BJ (cell line): Measurements from ENCODE around the gene ENG. TPM values are rescaled to one million over a fixed set of nuclear protein-coding genes. Genes with fewer than 3 reads are reported as not detected.

Experiments used
- CTCF ChIA-PET: fragments of 350-600 bp; formaldehyde crosslinking; extraction: SDS; loops from one replicate; lab custom pipeline; 2021; ENCODE audit warnings: antibody characterized with exemption, inconsistent platforms; lab: Yijun Ruan, JAX
- POLR2A ChIA-PET: fragments of 300-600 bp; sonication (Branson Sonifier 250); formaldehyde crosslinking; extraction: SDS; loops from one replicate; lab custom pipeline; 2021; ENCODE audit warnings: antibody characterized with exemption; lab: Charles Lee
- DNase-seq: peaks from one replicate; pipeline ENCODE4 v3.0.0-alpha.2; 2011; ENCODE audit warnings: low read depth
- H3K27me3 ChIP-seq: 2 replicates; pipeline ENCODE4 v1.6.0; 2011; ENCODE audit warnings: low read length; ENCODE audit not compliant: control insufficient read depth, insufficient read depth
- H3K36me3 ChIP-seq: 2 replicates; pipeline ENCODE4 v1.5.1; 2011; ENCODE audit warnings: low read length; ENCODE audit not compliant: control insufficient read depth, insufficient read depth
- H3K4me3 ChIP-seq: 2 replicates; pipeline ENCODE4 v1.5.1; 2011; ENCODE audit warnings: low read depth, mild to moderate bottlenecking, control low read depth, low read length
- polyA plus RNA-seq: library from polyadenylated mRNA; depleted of rRNA; stranded (reverse); fragments of >200 nt; gene quantifications from 2 replicates; pipeline ENCODE4 v1.2.3, GENCODE V29; 2011
- TF ChIP-seq, protein P1 (sequence below): IDR thresholded peaks from 2 replicates; pipeline ENCODE4 v1.5.1; 2011; ENCODE audit warnings: low read depth, mild to moderate bottlenecking, control low read depth, inconsistent platforms, low read length, moderate library complexity; ENCODE audit not compliant: insufficient read depth

Gene ENG
- polyA plus RNA-seq, 1 experiment: 44.6 TPM

DNA sequence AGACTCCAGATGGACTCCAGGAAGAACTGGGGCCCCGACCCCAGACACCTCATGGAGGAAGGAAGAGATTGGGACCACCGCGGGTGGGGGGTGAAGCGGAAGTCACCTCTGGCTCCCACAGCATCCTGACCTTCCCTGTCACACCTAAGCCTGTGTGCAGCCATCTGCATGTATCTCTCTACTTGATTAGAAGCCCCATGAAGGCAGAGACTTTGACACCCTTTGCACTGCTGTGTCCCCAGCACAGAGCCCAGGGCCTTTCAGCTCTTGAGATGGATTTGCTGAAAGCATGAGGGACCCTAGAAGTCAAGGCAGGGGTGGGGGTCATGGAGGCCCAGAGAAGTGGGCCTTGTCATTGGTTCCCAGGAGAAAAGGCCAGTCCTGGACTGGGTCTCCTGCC is 2.8 kb upstream of the ENG start:
- DNase-seq: no peak
- H3K36me3 ChIP-seq: no peaks in the 10 kb centered on the region
- POLR2A ChIA-PET: no interaction called here
- TF ChIP-seq, protein P1, sequence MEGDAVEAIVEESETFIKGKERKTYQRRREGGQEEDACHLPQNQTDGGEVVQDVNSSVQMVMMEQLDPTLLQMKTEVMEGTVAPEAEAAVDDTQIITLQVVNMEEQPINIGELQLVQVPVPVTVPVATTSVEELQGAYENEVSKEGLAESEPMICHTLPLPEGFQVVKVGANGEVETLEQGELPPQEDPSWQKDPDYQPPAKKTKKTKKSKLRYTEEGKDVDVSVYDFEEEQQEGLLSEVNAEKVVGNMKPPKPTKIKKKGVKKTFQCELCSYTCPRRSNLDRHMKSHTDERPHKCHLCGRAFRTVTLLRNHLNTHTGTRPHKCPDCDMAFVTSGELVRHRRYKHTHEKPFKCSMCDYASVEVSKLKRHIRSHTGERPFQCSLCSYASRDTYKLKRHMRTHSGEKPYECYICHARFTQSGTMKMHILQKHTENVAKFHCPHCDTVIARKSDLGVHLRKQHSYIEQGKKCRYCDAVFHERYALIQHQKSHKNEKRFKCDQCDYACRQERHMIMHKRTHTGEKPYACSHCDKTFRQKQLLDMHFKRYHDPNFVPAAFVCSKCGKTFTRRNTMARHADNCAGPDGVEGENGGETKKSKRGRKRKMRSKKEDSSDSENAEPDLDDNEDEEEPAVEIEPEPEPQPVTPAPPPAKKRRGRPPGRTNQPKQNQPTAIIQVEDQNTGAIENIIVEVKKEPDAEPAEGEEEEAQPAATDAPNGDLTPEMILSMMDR: no peak
- H3K4me3 ChIP-seq: no peak overlapping the region
- CTCF ChIA-PET: no interaction called here
- no peaks in the 10 kb centered on the region for H3K27me3 ChIP-seq

DNA sequence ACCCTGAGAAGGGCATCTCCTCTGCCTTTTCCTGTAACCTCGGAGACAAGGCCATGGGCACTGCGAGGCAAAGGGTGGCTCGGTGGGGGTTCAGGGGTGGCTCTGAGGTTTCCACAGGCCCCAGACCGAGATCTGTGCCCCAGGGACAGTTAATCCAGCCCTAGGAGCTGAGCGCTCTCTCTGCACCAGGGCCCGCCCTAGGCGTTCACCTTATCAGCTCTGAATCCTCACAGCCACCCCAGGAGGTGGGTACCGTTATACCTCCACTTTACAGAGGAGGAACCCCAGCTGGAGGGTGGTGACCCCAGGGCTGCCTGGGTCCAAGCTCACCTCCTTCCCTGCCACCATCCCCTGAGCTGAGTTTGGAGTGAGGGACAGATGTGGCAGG is 2.3 kb upstream of the ENG start:
- ChIA-PET POLR2A (no interaction called here), CTCF (interaction anchor here (2.8 to 5.2 kb wide), 2 partner anchors 14 to 20 kb away, joined by 9 to 41 read pairs; no protein-coding TSS in a partner anchor)
- Histone ChIP-seq H3K36me3 (no peaks in the 10 kb centered on the region), H3K4me3 (no peak overlapping the region), H3K27me3 (no peaks in the 10 kb centered on the region)
- TF ChIP-seq, protein P1: no peak
- DNase-seq: no peak

DNA sequence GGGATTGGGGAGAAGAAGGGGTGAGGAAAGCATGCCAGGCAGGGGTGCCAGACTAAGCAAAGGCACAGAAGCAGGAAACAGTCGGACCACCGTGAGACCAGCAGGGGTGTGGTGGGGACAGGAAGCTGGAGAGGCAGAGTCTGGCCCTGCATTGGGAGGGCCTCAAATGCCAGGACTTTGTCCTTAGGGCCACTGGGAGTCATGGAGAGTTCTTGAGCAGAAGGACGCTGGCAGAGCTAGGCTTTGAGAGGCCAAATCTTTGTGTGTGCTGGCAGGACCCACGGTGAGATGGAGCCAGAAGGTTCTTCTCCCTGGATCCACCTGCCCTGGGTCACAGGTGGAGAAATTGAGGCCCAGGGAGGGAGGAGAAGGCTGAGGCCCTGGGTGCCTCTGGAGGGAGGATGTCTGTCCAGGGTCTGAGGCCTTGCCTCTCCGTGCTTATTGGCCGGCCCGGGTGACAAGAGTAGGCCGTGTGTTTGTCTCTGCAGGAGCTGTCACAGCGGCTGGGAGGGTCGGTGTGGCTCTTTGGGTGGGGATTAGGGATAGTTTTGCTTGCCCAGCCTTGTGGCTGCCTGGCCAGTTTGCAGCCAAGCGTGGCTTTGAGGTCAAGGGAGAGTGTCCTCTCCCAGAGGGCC is 1.8 kb upstream of the ENG start:
- TF ChIP-seq, protein P1: no peak
- POLR2A ChIA-PET: no interaction called here
- CTCF ChIA-PET: interaction anchor here (0.6 to 5.2 kb wide), 4 partner anchors 14 to 140 kb away, joined by 3 to 41 read pairs (median 6); partner anchors contain the start of gene TOR2A
- no peaks in the 10 kb centered on the region for H3K36me3 ChIP-seq
- no peak for DNase-seq
- no peak overlapping the region for H3K4me3 ChIP-seq
- no peaks in the 10 kb centered on the region for H3K27me3 ChIP-seq

DNA sequence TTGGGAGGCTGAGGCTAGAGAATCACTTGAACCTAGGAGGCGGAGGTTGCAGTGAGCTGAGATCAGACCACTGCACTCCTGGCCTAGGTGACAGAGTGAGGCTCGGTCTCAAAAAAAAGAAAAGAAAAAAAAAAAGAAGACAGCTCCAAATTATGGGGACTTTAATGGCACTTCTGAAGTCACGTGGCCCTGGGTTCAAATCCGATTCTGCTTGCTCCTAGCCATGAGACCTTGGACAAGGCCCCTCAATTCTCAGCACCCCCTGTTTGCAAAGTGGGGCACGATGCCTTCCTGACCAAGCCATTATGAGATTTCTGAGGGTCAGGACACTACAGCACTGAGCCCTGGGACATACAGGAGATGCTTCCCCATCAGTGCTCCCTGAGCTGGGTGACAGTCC is 1.1 kb upstream of the ENG start:
- no peak for DNase-seq
- ChIA-PET POLR2A (no interaction called here), CTCF (interaction anchor here (0.6 to 5.2 kb wide), 10 partner anchors 8 to 266 kb away, joined by 3 to 41 read pairs (median 4); partner anchors contain the start of genes CDK9 and TOR2A)
- H3K27me3 ChIP-seq: no peaks in the 10 kb centered on the region
- 0 out of 2 replicates have a peak, but pooled peaks cover under 1% of the 10 kb centered on the region for H3K36me3 ChIP-seq
- H3K4me3 ChIP-seq: no peak overlapping the region
- TF ChIP-seq, protein P1: no peak

DNA sequence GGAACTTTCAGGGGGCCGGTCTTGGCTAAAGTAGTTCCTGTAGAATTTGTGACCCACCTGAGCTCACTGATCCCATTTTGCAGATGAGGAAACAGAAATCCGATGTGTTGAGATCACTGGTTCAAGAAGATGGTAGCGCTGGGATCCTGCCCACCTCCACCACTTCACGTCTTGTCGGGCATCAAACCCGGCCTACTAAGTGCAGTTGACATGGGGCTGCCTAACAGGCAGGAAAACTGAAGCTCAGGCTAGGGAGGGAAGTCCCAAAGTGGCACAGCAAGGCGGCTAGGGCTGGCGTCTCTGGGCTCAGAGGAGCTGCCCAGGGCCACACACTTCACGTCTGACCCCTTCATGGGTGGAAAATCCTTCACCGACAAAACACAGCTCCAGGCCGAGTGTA is 502 bp upstream of the ENG start:
- DNase-seq: no peak
- ChIA-PET POLR2A (no interaction called here), CTCF (interaction anchor here (0.9 to 5.2 kb wide), 12 partner anchors 8 to 265 kb away, joined by 3 to 41 read pairs (median 4); partner anchors contain the start of genes CDK9 and TOR2A)
- 0 out of 2 replicates have a peak, but pooled peaks cover 3% of the 10 kb centered on the region for H3K36me3 ChIP-seq
- H3K27me3 ChIP-seq: no peaks in the 10 kb centered on the region
- TF ChIP-seq, protein P1: no peak
- H3K4me3 ChIP-seq: peak overlapping the region; percentile 44
